ENCODE results near the gene PRCC. TPM values are rescaled to one million over a fixed set of nuclear protein-coding genes. Genes with fewer than 3 reads are reported as not detected.

Gene PRCC
- total RNA-seq, 1 donor from 2014 or later = 75.5 TPM

DNA sequence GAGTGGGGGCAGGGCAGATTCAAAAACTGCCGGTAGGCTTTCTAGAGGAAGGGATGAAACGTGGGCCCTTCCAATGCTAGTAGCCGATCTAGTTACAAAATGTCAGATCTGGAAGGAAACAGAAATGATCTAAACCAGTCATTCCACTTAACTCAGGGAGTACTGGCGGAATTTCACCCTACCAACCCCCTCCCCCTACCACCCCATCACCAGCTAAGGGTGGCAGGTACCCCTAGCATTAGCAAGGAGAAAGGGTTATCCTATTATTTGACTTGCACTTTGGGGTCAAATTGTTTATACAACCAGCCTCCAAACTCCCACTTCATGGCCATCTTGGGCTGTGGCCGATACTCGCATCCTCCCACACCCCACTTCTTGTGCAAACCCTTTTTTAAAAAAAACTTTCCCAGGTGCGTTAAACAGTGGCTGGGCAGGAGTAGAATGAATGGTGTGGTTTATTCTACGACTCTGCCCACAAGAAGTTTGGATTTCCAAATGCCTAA, 25.8 kb upstream of the PRCC start:
- Mint-ChIP-seq H3K9me3 (ENCODE audit: unreplicated experiment) (no peaks in the 10 kb centered on the region), H3K36me3 (ENCODE audit: low read depth, unreplicated experiment) (peaks cover 18% of the 10 kb centered on the region), H3K4me1 (ENCODE audit: low read depth, unreplicated experiment) (peaks cover 21% of the 10 kb centered on the region), H3K27ac (ENCODE audit: unreplicated experiment) (peak overlapping the region; percentile 91), H3K27me3 (ENCODE audit: low read depth, unreplicated experiment) (no peaks in the 10 kb centered on the region), H3K4me3 (ENCODE audit: unreplicated experiment) (peak overlapping the region; percentile 97)
- H3K4me2 ChIP-seq (ENCODE audit: low read length) = peak overlapping the region; percentile 75
- H2AFZ ChIP-seq (ENCODE audit: low read depth, low read length) = peak overlapping the region; percentile 54
- peaks cover 16% of the 10 kb centered on the region for H3K36me3 ChIP-seq (ENCODE audit: insufficient read depth, low read length)
- peaks cover 17% of the 10 kb centered on the region for H3K4me1 ChIP-seq (ENCODE audit: insufficient read depth, low read length)
- H3K9me3 ChIP-seq (ENCODE audit: insufficient read depth, low read depth, low read length) = no peaks in the 10 kb centered on the region
- DNase-seq (ENCODE audit: low read depth) (no peak), FAIRE-seq (no peak)
- H3K27me3 ChIP-seq (ENCODE audit: insufficient read depth, low read length) = no peaks in the 10 kb centered on the region
- peak overlapping the region; percentile 56 for H3K27ac ChIP-seq (ENCODE audit: low read depth, low read length)
- peak overlapping the region; percentile 28 for H3K9ac ChIP-seq (ENCODE audit: low read length)
- TF ChIP-seq EZH2 (IDR thresholded peaks at IDR 0.05; ENCODE audit: insufficient read depth, low read length) (no peak), CTCF (IDR thresholded peaks at IDR 0.05; ENCODE audit: insufficient read depth, low read depth, low read length) (no peak)
- H3K79me2 ChIP-seq (ENCODE audit: insufficient read depth, low read length) = peaks cover 47% of the 10 kb centered on the region
- no peak overlapping the region for H3K4me3 ChIP-seq (ENCODE audit: insufficient read depth, low read depth, low read length)
- no peaks in the 10 kb centered on the region for H4K20me1 ChIP-seq (ENCODE audit: insufficient read depth, low read length)

GRCh38 chr1:156742017-156742416, 25.3 kb upstream of the PRCC start:
- Histone ChIP-seq H3K9ac (ENCODE audit: low read length) (no peak overlapping the region), H3K36me3 (ENCODE audit: insufficient read depth, low read length) (peaks cover 14% of the 10 kb centered on the region), H3K27me3 (ENCODE audit: insufficient read depth, low read length) (no peaks in the 10 kb centered on the region), H3K4me3 (ENCODE audit: insufficient read depth, low read depth, low read length) (no peak overlapping the region), H3K79me2 (ENCODE audit: insufficient read depth, low read length) (peaks cover 51% of the 10 kb centered on the region), H3K9me3 (ENCODE audit: insufficient read depth, low read depth, low read length) (no peaks in the 10 kb centered on the region), H2AFZ (ENCODE audit: low read depth, low read length) (no peak overlapping the region), H4K20me1 (ENCODE audit: insufficient read depth, low read length) (no peaks in the 10 kb centered on the region), H3K4me1 (ENCODE audit: insufficient read depth, low read length) (peaks cover 20% of the 10 kb centered on the region), H3K27ac (ENCODE audit: low read depth, low read length) (no peak overlapping the region), H3K4me2 (ENCODE audit: low read length) (peak overlapping the region; percentile 75)
- Mint-ChIP-seq H3K9me3 (ENCODE audit: unreplicated experiment) (no peaks in the 10 kb centered on the region), H3K36me3 (ENCODE audit: low read depth, unreplicated experiment) (peaks cover 18% of the 10 kb centered on the region), H3K27ac (ENCODE audit: unreplicated experiment) (peak overlapping the region; percentile 58), H3K4me1 (ENCODE audit: low read depth, unreplicated experiment) (peaks cover 21% of the 10 kb centered on the region), H3K4me3 (ENCODE audit: unreplicated experiment) (peak overlapping the region; percentile 56), H3K27me3 (ENCODE audit: low read depth, unreplicated experiment) (no peaks in the 10 kb centered on the region)
- no peak for DNase-seq (ENCODE audit: low read depth)
- TF ChIP-seq EZH2 (IDR thresholded peaks at IDR 0.05; ENCODE audit: insufficient read depth, low read length) = no peak
- no peak for TF ChIP-seq CTCF (IDR thresholded peaks at IDR 0.05; ENCODE audit: insufficient read depth, low read depth, low read length)
- no peak for FAIRE-seq

- H3K27me3 Mint-ChIP-seq (ENCODE audit: low read depth, unreplicated experiment) = no peaks in the 10 kb centered on the region
- Histone ChIP-seq H4K20me1 (ENCODE audit: insufficient read depth, low read length) (no peaks in the 10 kb centered on the region), H3K27me3 (ENCODE audit: insufficient read depth, low read length) (no peaks in the 10 kb centered on the region), H3K79me2 (ENCODE audit: insufficient read depth, low read length) (peaks cover 58% of the 10 kb centered on the region), H3K4me2 (ENCODE audit: low read length) (no peak overlapping the region), H3K4me3 (ENCODE audit: insufficient read depth, low read depth, low read length) (no peak overlapping the region), H3K27ac (ENCODE audit: low read depth, low read length) (no peak overlapping the region), H3K36me3 (ENCODE audit: insufficient read depth, low read length) (peaks cover 9% of the 10 kb centered on the region), H3K4me1 (ENCODE audit: insufficient read depth, low read length) (peaks cover 27% of the 10 kb centered on the region), H2AFZ (ENCODE audit: low read depth, low read length) (no peak overlapping the region), H3K9me3 (ENCODE audit: insufficient read depth, low read depth, low read length) (no peaks in the 10 kb centered on the region), H3K9ac (ENCODE audit: low read length) (no peak overlapping the region)
- H3K4me1 Mint-ChIP-seq (ENCODE audit: low read depth, unreplicated experiment) = peaks cover 27% of the 10 kb centered on the region
- TF ChIP-seq CTCF (IDR thresholded peaks at IDR 0.05; ENCODE audit: insufficient read depth, low read depth, low read length) (no peak), EZH2 (IDR thresholded peaks at IDR 0.05; ENCODE audit: insufficient read depth, low read length) (no peak)
- peaks cover 15% of the 10 kb centered on the region for H3K36me3 Mint-ChIP-seq (ENCODE audit: low read depth, unreplicated experiment)
- no peak for DNase-seq (ENCODE audit: low read depth)
- H3K27ac Mint-ChIP-seq (ENCODE audit: unreplicated experiment) = no peak overlapping the region
- FAIRE-seq = no peak
- no peak overlapping the region for H3K4me3 Mint-ChIP-seq (ENCODE audit: unreplicated experiment)
- no peaks in the 10 kb centered on the region for H3K9me3 Mint-ChIP-seq (ENCODE audit: unreplicated experiment)
Measured at GRCh38 chr1:156742801-156743200, 24.5 kb upstream of the PRCC start.
